ENCODE data around the gene MEAF6.

DNA sequence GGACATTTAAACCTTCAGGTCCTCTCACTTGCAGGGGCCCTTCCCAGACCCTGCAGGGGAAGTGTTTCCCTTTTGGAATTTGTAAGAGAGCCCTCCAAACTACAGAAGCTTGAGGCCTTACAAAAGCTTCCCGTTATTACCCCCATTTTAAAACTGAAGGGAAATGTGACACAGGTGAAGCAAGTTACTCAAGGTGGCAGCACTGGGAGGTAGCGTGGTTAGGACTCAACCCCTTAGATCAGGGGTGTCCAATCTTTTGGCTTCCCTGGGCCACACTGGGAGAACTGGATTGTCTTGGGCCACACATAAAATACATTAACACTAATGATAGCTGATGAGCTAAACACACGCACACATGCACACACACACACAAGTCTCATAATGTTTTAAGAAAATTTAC is 56.0 kb downstream of the MEAF6 start:
- TF ChIP-seq, protein P1, sequence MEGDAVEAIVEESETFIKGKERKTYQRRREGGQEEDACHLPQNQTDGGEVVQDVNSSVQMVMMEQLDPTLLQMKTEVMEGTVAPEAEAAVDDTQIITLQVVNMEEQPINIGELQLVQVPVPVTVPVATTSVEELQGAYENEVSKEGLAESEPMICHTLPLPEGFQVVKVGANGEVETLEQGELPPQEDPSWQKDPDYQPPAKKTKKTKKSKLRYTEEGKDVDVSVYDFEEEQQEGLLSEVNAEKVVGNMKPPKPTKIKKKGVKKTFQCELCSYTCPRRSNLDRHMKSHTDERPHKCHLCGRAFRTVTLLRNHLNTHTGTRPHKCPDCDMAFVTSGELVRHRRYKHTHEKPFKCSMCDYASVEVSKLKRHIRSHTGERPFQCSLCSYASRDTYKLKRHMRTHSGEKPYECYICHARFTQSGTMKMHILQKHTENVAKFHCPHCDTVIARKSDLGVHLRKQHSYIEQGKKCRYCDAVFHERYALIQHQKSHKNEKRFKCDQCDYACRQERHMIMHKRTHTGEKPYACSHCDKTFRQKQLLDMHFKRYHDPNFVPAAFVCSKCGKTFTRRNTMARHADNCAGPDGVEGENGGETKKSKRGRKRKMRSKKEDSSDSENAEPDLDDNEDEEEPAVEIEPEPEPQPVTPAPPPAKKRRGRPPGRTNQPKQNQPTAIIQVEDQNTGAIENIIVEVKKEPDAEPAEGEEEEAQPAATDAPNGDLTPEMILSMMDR (conservative IDR thresholded peaks at IDR 0.05 in 1 of 2, IDR thresholded peaks at IDR 0.05 in 1 of 2; ENCODE audit: low read depth in 1 of 2, low read length in 2 of 2), result no peak
- TF ChIP-seq EZH2 (IDR thresholded peaks at IDR 0.05; ENCODE audit: low read length, missing control alignments), result no peak

Measured in fibroblast of lung (primary cell).